COLO829 (cell line): ENCODE results near the gene SGSM1.
A peak's percentile ranks its signal among the peaks of the same experiment; 100 is the strongest.
"Not testable (repeated sequence)": the region's sequence is repeated elsewhere in the genome, so short reads cannot be mapped to it uniquely, and the experiment has no call there.

ENCODE experiments used
- DNase-seq: peaks from one replicate; pipeline ENCODE4 v3.0.0; 2012; ENCODE audit warnings: low spot score

The SGSM1 gene

GRCh38 chr22:24905909-24906308 is 99.9 kb downstream of the SGSM1 start:
- DNase-seq, result no peak

- DNase-seq, result not testable (repeated sequence)
These were observed 101.1 kb downstream of the SGSM1 start for GRCh38 chr22:24907101-24907500.

- DNase-seq, result no peak
These were observed 114.0 kb downstream of the SGSM1 start for GRCh38 chr22:24920029-24920428.

- no peak for DNase-seq
These were observed 119.8 kb downstream of the SGSM1 start for GRCh38 chr22:24925586-24926427.

GRCh38 chr22:24926428-24926725 is 120.4 kb downstream of the SGSM1 start:
- no peak for DNase-seq

- no peak for DNase-seq
These were observed 121.0 kb downstream of the SGSM1 start for GRCh38 chr22:24926849-24927579.

GRCh38 chr22:24928322-24928721 is 122.3 kb downstream of the SGSM1 start:
- DNase-seq, result no peak

- no peak for DNase-seq
These were observed 124.7 kb downstream of the SGSM1 start for GRCh38 chr22:24930678-24931077.

- DNase-seq, result no peak
These were observed 129.9 kb downstream of the SGSM1 start for GRCh38 chr22:24935771-24936483.

GRCh38 chr22:24937114-24937513 is 131.1 kb downstream of the SGSM1 start:
- DNase-seq, result no peak

- peak; percentile 65 for DNase-seq
These were observed 132.8 kb downstream of the SGSM1 start for GRCh38 chr22:24938741-24939341.

GRCh38 chr22:24942301-24942700 is 136.3 kb downstream of the SGSM1 start:
- no peak for DNase-seq

GRCh38 chr22:24944217-24944937 is 138.4 kb downstream of the SGSM1 start:
- DNase-seq, result no peak

GRCh38 chr22:24945430-24945829 is 139.4 kb downstream of the SGSM1 start:
- DNase-seq, result no peak

GRCh38 chr22:24947383-24947782 is 141.4 kb downstream of the SGSM1 start:
- DNase-seq, result no peak

GRCh38 chr22:24947881-24948280 is 141.9 kb downstream of the SGSM1 start:
- DNase-seq, result no peak

- DNase-seq, result no peak
These were observed 142.6 kb downstream of the SGSM1 start for GRCh38 chr22:24948356-24949202.

- peak; percentile 27 for DNase-seq
These were observed 144.4 kb downstream of the SGSM1 start for GRCh38 chr22:24950272-24950902.

GRCh38 chr22:24951942-24952836 is 146.2 kb downstream of the SGSM1 start, which contains the start of gene KIAA1671:
Gene KIAA1671 (plus strand): TSS chr22:24952716. CDS start chr22:25028000, 75,284 bp downstream.
- peak; percentile 88 for DNase-seq
